ENCODE measurements around the gene FOXP1.

GRCh38 chr3:71008350-71008935 lies 575.1 kb downstream of the FOXP1 start:
- TF ChIP-seq CTCF (IDR thresholded peaks at IDR 0.05), result peak in 1 of 4 experiments; percentile 7
- no peak for TF ChIP-seq EP300 (IDR thresholded peaks at IDR 0.05)
